Naive thymus-derived CD4-positive, alpha-beta T cell (primary cell): Measurements from ENCODE around the gene SLC4A9. TPM values are rescaled to one million over a fixed set of nuclear protein-coding genes. Genes with fewer than 3 reads are reported as not detected.
A peak's percentile ranks its signal among the peaks of the same experiment; 100 is the strongest.

ENCODE experiments used
- ATAC-seq: fragments of 150-1000 bp; cut with Tn5 transposase; 2 replicates; pipeline ENCODE4 v1.10.0; 2021; ENCODE audit warnings: mild to moderate bottlenecking, moderate library complexity
- CTCF ChIA-PET: fragments of 350-600 bp; sonication (Branson Sonifier 250); formaldehyde crosslinking; loops from one replicate; lab custom pipeline; 2021; ENCODE audit warnings: antibody characterized with exemption; lab: Charles Lee
- POLR2A ChIA-PET: fragments of 350-600 bp; sonication (Branson Sonifier 250); formaldehyde crosslinking; loops from one replicate; lab custom pipeline; 2021; ENCODE audit warnings: antibody characterized with exemption, inconsistent platforms; lab: Charles Lee
- DNase-seq, 9 donors: peaks; one replicate each; pipeline versions ENCODE4 v3.0.0 to v3.0.0-alpha.2; 2020 to 2022; ENCODE audit warnings: mixed read lengths in 1 of 9
- H3K27ac ChIP-seq: one replicate; pipeline ENCODE4 v1.7.0; 2013; ENCODE audit warnings: mild to moderate bottlenecking, low read depth, low read length, moderate library complexity
- H3K27me3 ChIP-seq, 2 donors: one replicate each; pipeline ENCODE4 v1.7.0; 2013; ENCODE audit warnings: low read length in 2 of 2, mild to moderate bottlenecking in 2 of 2, moderate library complexity in 2 of 2; ENCODE audit not compliant: control insufficient read depth in 2 of 2, insufficient read depth in 2 of 2
- H3K36me3 ChIP-seq, 3 experiments: 1 replicate in 2 of 3; 2 replicates in 1 of 3; pipeline ENCODE4 v1.7.0; 2013; ENCODE audit warnings: low read length in 3 of 3, mild to moderate bottlenecking in 3 of 3, moderate library complexity in 1 of 3; ENCODE audit not compliant: insufficient read depth in 3 of 3, control insufficient read depth in 2 of 3
- H3K4me1 ChIP-seq, 2 donors: one replicate each; pipeline ENCODE4 v1.7.0; 2013; ENCODE audit warnings: low read length in 2 of 2, mild to moderate bottlenecking in 2 of 2, moderate library complexity in 1 of 2; ENCODE audit not compliant: control insufficient read depth in 2 of 2, insufficient read depth in 2 of 2
- H3K4me3 ChIP-seq: 2 replicates; pipeline ENCODE4 v1.7.0; 2013; ENCODE audit warnings: mild to moderate bottlenecking, low read length
- H3K9me3 ChIP-seq, 3 experiments: 1 replicate in 2 of 3; 2 replicates in 1 of 3; pipeline ENCODE4 v1.7.0; 2013; ENCODE audit warnings: low read length in 3 of 3; ENCODE audit not compliant: control insufficient read depth in 2 of 3
- H3K27ac Mint-ChIP-seq, 9 donors: one replicate each; pipeline ENCODE4 v1.8.0; 2020 to 2022; ENCODE audit warnings: mixed read lengths in 9 of 9, mild to moderate bottlenecking in 8 of 9, moderate library complexity in 5 of 9, inconsistent platforms in 2 of 9
- H3K27me3 Mint-ChIP-seq, 5 donors: one replicate each; pipeline ENCODE4 v1.8.0; 2021 to 2022; ENCODE audit warnings: mixed read lengths in 5 of 5, mild to moderate bottlenecking in 1 of 5
- H3K36me3 Mint-ChIP-seq, 5 donors: one replicate each; pipeline ENCODE4 v1.8.0; 2020 to 2022; ENCODE audit warnings: mixed read lengths in 5 of 5, mild to moderate bottlenecking in 3 of 5, inconsistent platforms in 1 of 5
- H3K4me1 Mint-ChIP-seq, 7 donors: one replicate each; pipeline ENCODE4 v1.8.0; 2020 to 2022; ENCODE audit warnings: mixed read lengths in 7 of 7, mild to moderate bottlenecking in 3 of 7, inconsistent platforms in 1 of 7
- H3K4me3 Mint-ChIP-seq, 10 donors: one replicate each; pipeline ENCODE4 v1.8.0; 2020 to 2022; ENCODE audit warnings: mild to moderate bottlenecking in 10 of 10, mixed read lengths in 10 of 10, moderate library complexity in 6 of 10, inconsistent platforms in 2 of 10
- H3K9me3 Mint-ChIP-seq, 11 donors: one replicate each; pipeline ENCODE4 v1.8.0; 2020 to 2022; ENCODE audit warnings: mixed read lengths in 11 of 11, mild to moderate bottlenecking in 4 of 11, inconsistent platforms in 1 of 11, moderate library complexity in 1 of 11
- intact Hi-C, 2 donors: fragments of 100-400 bp; cut with micrococcal nuclease; formaldehyde crosslinking; loops; one replicate each; pipeline ENCODE4 v1.15.1; 2023
- polyA plus RNA-seq, 2 donors: library from polyadenylated mRNA; unstranded; fragments of 300-500 nt; fragmentation: Illumina TruSeq; gene quantifications; one replicate each; pipeline ENCODE4 v1.2.3, GENCODE V29; 2021
- total RNA-seq, 6 experiments: library from RNA in 5 of 6; stranded (reverse) in 5 of 6; gene quantifications; 1 replicate in 5 of 6; 2 replicates in 1 of 6; pipeline ENCODE4 v1.2.3 and lab custom pipeline; 2021 to 2026

The SLC4A9 gene
- total and polyA plus RNA-seq, 7 experiments from 2014 or later: 0.13 to 0.96 (median 0.34) TPM; not detected in 4

DNA sequence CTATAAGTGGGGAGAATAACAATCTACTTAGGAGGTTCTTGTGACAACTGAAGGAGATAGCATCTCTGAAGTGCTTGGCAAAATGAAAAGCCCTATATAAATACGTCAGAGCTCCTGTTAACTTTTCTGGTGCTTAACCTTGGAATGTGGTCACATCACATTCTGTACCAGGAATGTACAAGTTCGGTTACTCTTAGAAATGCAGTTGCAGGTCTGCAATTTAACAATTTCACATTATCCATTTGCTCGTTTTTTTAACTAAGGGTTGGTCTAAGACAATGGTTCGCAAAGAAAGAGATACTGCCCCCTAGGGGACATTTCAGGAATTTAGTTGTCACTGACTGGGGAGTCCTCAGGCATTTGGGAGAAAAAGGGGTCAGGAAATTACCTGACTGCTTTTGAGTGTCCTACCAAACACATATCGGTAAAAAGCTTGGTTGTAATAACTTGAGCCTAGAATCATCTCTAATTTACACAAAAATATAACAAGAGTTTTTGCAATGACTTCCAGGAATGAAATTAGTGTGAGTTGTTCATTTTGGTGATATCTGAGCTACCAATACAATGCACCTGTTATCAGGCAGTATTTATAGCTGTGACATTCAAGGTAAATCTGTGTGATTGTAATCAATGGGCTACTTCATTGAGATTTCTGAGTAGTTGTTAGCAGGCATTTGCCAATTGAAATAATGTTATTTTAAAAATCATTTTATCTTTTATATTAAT, 8.2 kb upstream of the SLC4A9 start:
- ATAC-seq (peak; percentile 91), DNase-seq (peak in 8 of 9 donors; percentile 52 to 86 (median 78))
- Histone ChIP-seq H3K4me1 (peaks cover 0 to 12% of the 10 kb centered on the region in 2 donors), H3K27me3 (no peaks in the 10 kb centered on the region), H3K27ac (no peak overlapping the region), H3K4me3 (no peak overlapping the region), H3K36me3 (no peaks in the 10 kb centered on the region), H3K9me3 (no peaks in the 10 kb centered on the region)
- Mint-ChIP-seq H3K9me3 (no peaks in the 10 kb centered on the region), H3K4me3 (peak overlapping the region in 5 of 10 donors; percentile 8 to 54 (median 29)), H3K27me3 (peaks cover 0 to 13% (median 5%) of the 10 kb centered on the region in 5 donors), H3K36me3 (no peaks in the 10 kb centered on the region), H3K27ac (peak overlapping the region in 4 of 9 donors; percentile 0 to 41 (median 18)), H3K4me1 (peaks cover 4 to 39% (median 14%) of the 10 kb centered on the region in 7 donors)
- POLR2A ChIA-PET: interaction anchor here (1.1 to 1.4 kb wide), 3 partner anchors 8 to 295 kb away, joined by 3 to 4 read pairs (median 4); no protein-coding TSS in a partner anchor
- intact Hi-C loops: loop anchor here (1.0 to 10.0 kb wide), 5 partner anchors 9 to 277 kb away; partner anchors contain the start of gene CYSTM1 (in 1 of the 2)
- CTCF ChIA-PET: interaction anchor here (0.6 to 14.9 kb wide), 16 partner anchors 9 to 201 kb away, joined by 3 to 262 read pairs (median 4); partner anchors contain the start of gene PFDN1

DNA sequence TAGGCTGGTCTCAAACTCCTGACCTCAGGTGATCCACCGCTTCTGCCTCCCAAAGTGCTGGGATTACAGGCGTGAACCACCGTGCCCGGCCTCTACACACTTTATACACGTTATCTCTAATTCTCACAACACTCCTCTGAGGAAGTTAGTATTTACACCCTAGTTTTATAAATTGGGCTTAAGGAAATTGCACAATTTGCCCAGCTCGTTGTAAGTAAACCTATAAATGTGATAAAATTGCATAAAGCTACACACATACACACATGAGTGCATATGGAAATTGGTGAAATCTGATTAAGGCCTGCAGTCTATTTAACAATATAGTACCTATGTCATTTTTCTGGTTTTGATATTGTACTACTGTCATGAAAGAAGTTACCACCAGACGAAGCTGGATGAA, 4.4 kb upstream of the SLC4A9 start:
- H3K4me3 Mint-ChIP-seq: no peak overlapping the region
- no peaks in the 10 kb centered on the region for H3K9me3 Mint-ChIP-seq

DNA sequence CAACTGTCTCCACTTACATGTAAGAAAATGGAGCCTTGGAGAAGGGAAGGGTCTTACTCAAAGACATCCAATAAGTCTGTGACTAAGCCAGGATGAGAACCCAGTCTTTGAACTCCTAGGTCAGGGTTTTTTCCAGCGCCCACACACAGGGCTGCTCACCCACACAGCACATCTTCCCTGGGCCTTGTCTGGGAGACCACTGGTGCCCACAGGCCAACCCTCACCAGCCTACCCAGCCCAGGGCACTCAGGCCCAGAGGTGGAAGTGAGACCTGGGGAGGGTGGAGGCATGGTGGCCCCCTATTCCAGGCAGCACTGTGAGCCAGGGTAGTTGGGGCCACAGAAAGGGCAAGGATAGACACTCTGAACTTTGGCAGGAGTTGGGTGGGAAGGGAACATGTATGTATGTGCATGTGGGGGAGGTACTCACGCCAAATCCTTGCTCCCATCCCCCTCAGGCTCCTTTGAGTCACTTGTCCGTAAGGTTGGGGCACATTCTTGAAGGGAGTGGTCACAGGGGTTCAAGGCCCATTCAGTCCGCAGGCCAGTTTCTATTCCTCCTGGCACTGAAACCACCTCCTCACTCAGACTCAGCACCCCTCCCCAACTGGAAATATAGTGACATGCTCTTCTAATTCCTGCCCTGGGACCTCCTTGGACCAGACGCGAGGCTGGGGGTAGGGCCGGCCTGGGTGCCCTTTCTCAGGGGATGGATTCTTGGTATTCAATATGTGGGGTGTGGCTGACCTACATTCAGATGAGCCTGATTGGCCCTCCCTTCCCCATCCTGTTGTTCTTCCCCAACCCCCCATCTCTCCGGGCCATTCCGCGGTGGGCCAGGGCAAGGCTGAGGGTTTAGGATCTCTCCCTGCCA, 2.9 kb upstream of the SLC4A9 start:
- DNase-seq (no peak), ATAC-seq (peak; percentile 19)
- Histone ChIP-seq H3K4me3 (peak overlapping the region; percentile 36), H3K4me1 (peaks cover 8% of the 10 kb centered on the region in 2 donors), H3K36me3 (no peaks in the 10 kb centered on the region), H3K27ac (no peak overlapping the region), H3K27me3 (no peaks in the 10 kb centered on the region), H3K9me3 (no peaks in the 10 kb centered on the region)
- H3K27ac Mint-ChIP-seq: peak overlapping the region in 3 of 9 donors; percentile 20 to 47 (median 46)
- no peaks in the 10 kb centered on the region for H3K36me3 Mint-ChIP-seq
- H3K27me3 Mint-ChIP-seq: peaks cover 0 to 10% (median 0%) of the 10 kb centered on the region in 5 donors
- H3K9me3 Mint-ChIP-seq: no peaks in the 10 kb centered on the region
- intact Hi-C loops: loop anchor here (1.0 to 10.0 kb wide), 7 partner anchors 11 to 282 kb away; partner anchors contain the start of genes CYSTM1 (in 1 of the 2), HBEGF (in 1 of the 2) and PFDN1 (in 1 of the 2)
- ChIA-PET POLR2A (no interaction called here), CTCF (interaction anchor here (14.9 kb wide), 1 partner anchor 113 kb away, joined by 262 read pairs; no protein-coding TSS in a partner anchor)
- H3K4me1 Mint-ChIP-seq: peaks cover 7 to 18% (median 8%) of the 10 kb centered on the region in 7 donors
- H3K4me3 Mint-ChIP-seq: peak overlapping the region in 9 of 10 donors; percentile 41 to 80 (median 59)

More for the DNA sequence above, 4.4 kb upstream of the SLC4A9 start:
- no peak overlapping the region for H3K27ac ChIP-seq
- CTCF ChIA-PET: interaction anchor here (0.6 to 14.9 kb wide), 6 partner anchors 9 to 562 kb away, joined by 3 to 262 read pairs (median 4); partner anchors contain the start of gene HBEGF
- peaks cover 8 to 12% of the 10 kb centered on the region in 2 donors for H3K4me1 ChIP-seq
- Mint-ChIP-seq H3K27me3 (peaks cover 0 to 11% (median 4%) of the 10 kb centered on the region in 5 donors), H3K4me1 (peaks cover 8 to 32% (median 13%) of the 10 kb centered on the region in 7 donors), H3K36me3 (no peaks in the 10 kb centered on the region), H3K27ac (no peak overlapping the region)
- no peaks in the 10 kb centered on the region for H3K36me3 ChIP-seq
- no peak for ATAC-seq
- H3K9me3 ChIP-seq: no peaks in the 10 kb centered on the region
- no peak overlapping the region for H3K4me3 ChIP-seq
- POLR2A ChIA-PET: interaction anchor here (1.4 kb wide), 1 partner anchor 9 kb away, joined by 4 read pairs; the partner anchor contains the start of gene HBEGF
- intact Hi-C loops: loop anchor here (5.0 to 10.0 kb wide), 2 partner anchors 178 to 281 kb away; partner anchors contain the start of gene CYSTM1 (in 1 of the 2)
- H3K27me3 ChIP-seq: no peaks in the 10 kb centered on the region
- no peak for DNase-seq

DNA sequence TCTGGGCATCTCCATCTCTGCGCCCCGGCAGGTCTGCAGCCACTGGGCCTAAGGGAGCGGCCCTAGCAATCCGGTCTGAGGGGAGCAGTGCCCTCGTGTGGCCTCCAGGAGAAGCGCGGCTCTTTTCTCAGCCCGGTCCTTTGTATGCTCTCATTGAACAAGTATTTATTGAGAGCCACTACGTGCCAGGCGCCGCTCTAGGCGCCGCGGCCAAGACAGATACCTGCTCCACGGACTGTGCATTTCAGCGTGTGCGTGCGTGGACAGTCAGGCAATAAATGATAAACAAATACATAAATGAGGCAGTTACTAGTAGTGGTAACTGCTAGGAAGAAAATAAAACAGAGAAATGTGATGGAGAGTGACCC, 2.3 kb upstream of the SLC4A9 start:
- POLR2A ChIA-PET: no interaction called here
- Mint-ChIP-seq H3K27ac (peak overlapping the region in 3 of 9 donors; percentile 20 to 47 (median 46)), H3K36me3 (no peaks in the 10 kb centered on the region), H3K4me1 (peaks cover 7 to 18% (median 8%) of the 10 kb centered on the region in 7 donors), H3K9me3 (no peaks in the 10 kb centered on the region), H3K27me3 (peaks cover 0 to 10% (median 0%) of the 10 kb centered on the region in 5 donors), H3K4me3 (peak overlapping the region in 9 of 10 donors; percentile 41 to 80 (median 59))
- ATAC-seq: peak; percentile 97
- CTCF ChIA-PET: interaction anchor here (0.6 to 2.1 kb wide), 4 partner anchors 8 to 118 kb away, joined by 3 to 18 read pairs (median 8); no protein-coding TSS in a partner anchor
- no peaks in the 10 kb centered on the region for H3K27me3 ChIP-seq
- H3K9me3 ChIP-seq: no peaks in the 10 kb centered on the region
- peak overlapping the region; percentile 36 for H3K4me3 ChIP-seq
- H3K27ac ChIP-seq: no peak overlapping the region
- peaks cover 8% of the 10 kb centered on the region in 2 donors for H3K4me1 ChIP-seq
- intact Hi-C loops: loop anchor here (1.0 to 10.0 kb wide), 7 partner anchors 11 to 283 kb away; partner anchors contain the start of genes CYSTM1 (in 1 of the 2), HBEGF (in 1 of the 2) and PFDN1 (in 1 of the 2)
- H3K36me3 ChIP-seq: no peaks in the 10 kb centered on the region
- DNase-seq: peak; percentile 42 to 73 (median 61)

DNA sequence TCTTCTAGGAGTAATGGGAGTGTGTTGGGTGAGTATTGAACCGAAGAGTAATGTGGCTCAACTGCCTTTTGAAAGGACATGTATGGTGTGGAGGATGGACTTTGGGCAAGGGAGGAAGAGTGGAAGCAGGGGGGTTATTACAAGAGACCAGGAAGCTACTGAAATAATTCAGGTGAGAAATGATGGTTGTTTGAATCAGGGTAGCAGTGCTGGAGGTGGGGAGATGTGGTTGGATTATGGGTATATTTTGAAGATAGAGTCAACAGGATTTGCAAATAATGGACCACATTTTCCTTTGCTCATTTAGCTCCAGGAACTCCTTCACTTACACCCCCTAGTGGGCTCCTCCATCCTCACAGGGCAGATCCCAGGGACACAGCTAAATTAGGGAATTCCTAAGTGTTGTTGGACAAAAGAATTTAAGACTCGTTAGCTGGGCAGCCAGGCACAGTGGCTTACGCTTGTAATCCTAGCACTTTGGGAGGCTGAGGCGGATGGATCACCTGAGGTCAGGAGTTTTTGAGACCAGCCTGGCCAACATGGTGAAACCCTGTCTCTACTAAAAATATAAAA, 1.2 kb upstream of the SLC4A9 start:
- no peak overlapping the region for H3K4me3 ChIP-seq
- H3K9me3 Mint-ChIP-seq: peaks cover 0 to 2% (median 0%) of the 10 kb centered on the region in 11 donors
- no peak overlapping the region for H3K4me3 Mint-ChIP-seq
- no peaks in the 10 kb centered on the region for H3K36me3 Mint-ChIP-seq
- no peaks in the 10 kb centered on the region for H3K27me3 ChIP-seq
- no peaks in the 10 kb centered on the region for H3K36me3 ChIP-seq
- POLR2A ChIA-PET: interaction anchor here (0.6 kb wide), 1 partner anchor 361 kb away, joined by 4 read pairs; no protein-coding TSS in a partner anchor
- H3K27ac ChIP-seq: no peak overlapping the region
- ATAC-seq (no peak), DNase-seq (no peak)
- peaks cover 0 to 10% (median 0%) of the 10 kb centered on the region in 5 donors for H3K27me3 Mint-ChIP-seq
- peaks cover 8 to 12% of the 10 kb centered on the region in 2 donors for H3K4me1 ChIP-seq
- no peaks in the 10 kb centered on the region for H3K9me3 ChIP-seq
- CTCF ChIA-PET: interaction anchor here (0.6 to 2.1 kb wide), 11 partner anchors 9 to 361 kb away, joined by 3 to 18 read pairs (median 4); partner anchors contain the start of gene PFDN1
- no peak overlapping the region for H3K27ac Mint-ChIP-seq
- intact Hi-C loops: loop anchor here (5.0 to 10.0 kb wide), 2 partner anchors 182 to 284 kb away; partner anchors contain the start of gene CYSTM1 (in 1 of the 2)
- H3K4me1 Mint-ChIP-seq: peaks cover 7 to 23% (median 12%) of the 10 kb centered on the region in 7 donors
